ENCODE results near the gene FGF14. TPM values are rescaled to one million over a fixed set of nuclear protein-coding genes. Genes with fewer than 3 reads are reported as not detected.

The FGF14 gene
- total RNA-seq, 1 donor from 2014 or later = 4.6 TPM

DNA sequence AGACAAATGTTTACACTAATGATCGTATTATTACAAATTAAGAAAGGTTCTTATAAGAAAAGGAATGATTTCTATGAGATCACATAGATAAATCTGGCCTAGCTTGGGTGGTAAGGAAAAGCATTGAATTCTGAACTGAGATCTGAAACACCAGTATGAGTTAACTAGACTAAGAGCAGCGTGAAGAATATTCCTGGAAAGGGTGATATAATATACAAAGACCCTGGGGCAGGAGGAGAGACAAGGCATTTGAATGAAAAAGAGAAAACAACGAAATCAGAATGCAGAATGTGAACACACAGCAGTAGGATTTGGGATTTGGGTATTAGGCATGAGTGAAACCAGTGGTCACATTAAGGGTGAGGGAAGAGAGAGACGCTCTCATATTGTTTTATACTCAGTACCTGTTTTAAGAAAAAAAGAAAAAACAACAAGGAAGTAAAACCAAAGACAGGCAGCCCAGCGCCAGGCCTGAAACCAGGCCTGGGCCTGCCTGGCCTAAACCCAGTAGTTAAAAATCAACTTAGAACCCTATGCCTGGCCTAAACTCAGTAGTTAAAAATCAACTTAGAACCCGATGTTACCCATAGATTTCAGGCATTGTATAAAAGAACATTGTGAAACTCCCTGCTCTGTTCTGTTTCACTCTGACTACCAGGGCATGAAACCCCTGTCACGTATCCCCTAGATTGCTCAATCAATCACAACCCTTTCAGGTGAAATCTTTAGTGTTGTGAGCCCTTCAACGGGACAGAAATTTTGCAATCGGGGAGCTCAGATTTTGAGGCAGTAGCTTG, 662.3 kb downstream of the FGF14 start:
- Mint-ChIP-seq H3K4me3 (ENCODE audit: low read depth) (no peak overlapping the region), H3K9me3 (ENCODE audit: low read depth) (no peaks in the 10 kb centered on the region), H3K27ac (peak overlapping the region; percentile 19), H3K27me3 (no peaks in the 10 kb centered on the region), H3K4me1 (ENCODE audit: low read depth) (no peaks in the 10 kb centered on the region), H3K36me3 (ENCODE audit: insufficient read depth) (no peaks in the 10 kb centered on the region)
- no peak for TF ChIP-seq CTCF (IDR thresholded peaks at IDR 0.05; ENCODE audit: unreplicated experiment)
- no peak for DNase-seq (ENCODE audit: low spot score, unreplicated experiment)

GRCh38 chr13:101738336-101738735, 663.5 kb downstream of the FGF14 start:
- no peak for DNase-seq (ENCODE audit: low spot score, unreplicated experiment)
- Mint-ChIP-seq H3K27me3 (no peaks in the 10 kb centered on the region), H3K4me1 (ENCODE audit: low read depth) (no peaks in the 10 kb centered on the region), H3K4me3 (ENCODE audit: low read depth) (no peak overlapping the region), H3K27ac (no peak overlapping the region), H3K9me3 (ENCODE audit: low read depth) (no peaks in the 10 kb centered on the region), H3K36me3 (ENCODE audit: insufficient read depth) (no peaks in the 10 kb centered on the region)
- no peak for TF ChIP-seq CTCF (IDR thresholded peaks at IDR 0.05; ENCODE audit: unreplicated experiment)

DNA sequence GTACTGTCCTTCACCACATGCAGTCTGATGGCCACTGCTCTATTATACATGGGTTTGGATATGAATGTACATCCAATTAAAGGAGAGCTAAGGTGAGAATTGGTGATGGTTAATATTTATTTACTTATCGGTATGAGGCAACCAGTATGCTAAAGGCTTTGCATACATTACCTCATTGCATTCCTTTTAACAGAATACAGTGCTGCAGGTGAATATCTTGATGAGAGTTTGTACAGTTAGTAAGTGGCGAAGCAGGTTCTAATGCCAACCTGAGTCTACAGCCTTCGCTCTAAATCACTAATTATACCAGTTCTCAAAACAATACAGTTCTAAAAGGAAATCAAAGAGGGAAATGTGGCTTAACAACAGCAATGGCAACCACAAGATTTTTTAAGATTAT, 665.3 kb downstream of the FGF14 start:
- Mint-ChIP-seq H3K27me3 (no peaks in the 10 kb centered on the region), H3K9me3 (ENCODE audit: low read depth) (no peaks in the 10 kb centered on the region), H3K4me1 (ENCODE audit: low read depth) (no peaks in the 10 kb centered on the region), H3K27ac (no peak overlapping the region), H3K36me3 (ENCODE audit: insufficient read depth) (no peaks in the 10 kb centered on the region), H3K4me3 (ENCODE audit: low read depth) (no peak overlapping the region)
- no peak for DNase-seq (ENCODE audit: low spot score, unreplicated experiment)
- TF ChIP-seq CTCF (IDR thresholded peaks at IDR 0.05; ENCODE audit: unreplicated experiment) = no peak

DNA sequence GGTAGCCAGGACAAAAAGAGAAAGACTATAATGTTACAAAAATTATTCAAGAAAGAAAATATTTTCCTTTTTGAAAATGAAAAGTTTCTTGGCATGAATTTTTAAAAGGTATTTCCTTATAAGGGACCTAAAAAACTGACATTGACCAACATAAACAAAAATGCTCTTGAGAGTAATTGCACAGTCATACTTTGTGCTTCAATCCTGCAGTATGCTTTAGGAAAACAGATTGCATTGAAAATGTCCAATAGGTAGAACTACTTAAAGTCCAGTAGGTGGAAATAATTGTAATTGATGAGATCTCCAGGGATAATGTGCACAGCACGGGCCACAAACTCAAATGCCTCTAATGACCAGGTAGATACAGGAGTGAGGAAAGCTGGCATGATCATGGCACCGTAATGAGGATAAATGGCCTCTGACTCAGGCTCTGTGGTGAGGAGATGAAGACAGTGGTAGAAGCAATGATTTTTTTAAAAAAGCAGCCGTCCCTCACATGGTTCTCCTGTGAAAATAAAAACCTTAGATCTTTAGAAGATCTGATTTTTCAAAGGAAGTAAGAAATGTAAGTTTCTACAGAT, 671.3 kb downstream of the FGF14 start:
- Mint-ChIP-seq H3K36me3 (ENCODE audit: insufficient read depth) (no peaks in the 10 kb centered on the region), H3K27me3 (no peaks in the 10 kb centered on the region), H3K27ac (no peak overlapping the region), H3K9me3 (ENCODE audit: low read depth) (no peaks in the 10 kb centered on the region), H3K4me3 (ENCODE audit: low read depth) (no peak overlapping the region), H3K4me1 (ENCODE audit: low read depth) (no peaks in the 10 kb centered on the region)
- no peak for TF ChIP-seq CTCF (IDR thresholded peaks at IDR 0.05; ENCODE audit: unreplicated experiment)
- no peak for DNase-seq (ENCODE audit: low spot score, unreplicated experiment)

- Mint-ChIP-seq H3K4me3 (ENCODE audit: low read depth) (no peak overlapping the region), H3K9me3 (ENCODE audit: low read depth) (no peaks in the 10 kb centered on the region), H3K36me3 (ENCODE audit: insufficient read depth) (no peaks in the 10 kb centered on the region), H3K27ac (no peak overlapping the region), H3K4me1 (ENCODE audit: low read depth) (no peaks in the 10 kb centered on the region), H3K27me3 (no peaks in the 10 kb centered on the region)
- no peak for TF ChIP-seq CTCF (IDR thresholded peaks at IDR 0.05; ENCODE audit: unreplicated experiment)
- DNase-seq (ENCODE audit: low spot score, unreplicated experiment) = no peak
Observed at GRCh38 chr13:101728615-101729014, 673.2 kb downstream of the FGF14 start.

All from progenitor cell of endocrine pancreas (in vitro differentiated cells).